ENCODE data around the gene PRM2.

DNA sequence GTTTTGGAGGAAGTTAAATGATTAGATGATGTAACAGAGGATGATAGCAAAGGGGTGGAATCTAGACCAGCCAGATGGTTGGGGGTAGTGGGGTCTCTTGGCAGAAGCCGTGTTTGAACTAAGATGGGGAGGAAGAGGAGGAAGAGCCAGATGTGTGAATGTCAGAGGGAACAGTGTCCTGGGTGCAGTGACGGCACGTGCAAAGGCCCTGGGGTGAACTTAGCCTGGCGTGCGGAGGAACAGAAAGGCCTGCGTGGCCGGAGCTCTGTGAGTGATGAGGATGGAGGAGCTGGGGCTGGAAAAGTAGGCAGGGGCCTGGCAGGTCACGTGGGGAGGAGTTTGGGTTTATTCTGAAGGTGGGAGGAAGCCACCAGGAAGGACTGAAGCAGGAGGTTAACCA, 42.5 kb upstream of the PRM2 start:
- TF ChIP-seq, protein P1, sequence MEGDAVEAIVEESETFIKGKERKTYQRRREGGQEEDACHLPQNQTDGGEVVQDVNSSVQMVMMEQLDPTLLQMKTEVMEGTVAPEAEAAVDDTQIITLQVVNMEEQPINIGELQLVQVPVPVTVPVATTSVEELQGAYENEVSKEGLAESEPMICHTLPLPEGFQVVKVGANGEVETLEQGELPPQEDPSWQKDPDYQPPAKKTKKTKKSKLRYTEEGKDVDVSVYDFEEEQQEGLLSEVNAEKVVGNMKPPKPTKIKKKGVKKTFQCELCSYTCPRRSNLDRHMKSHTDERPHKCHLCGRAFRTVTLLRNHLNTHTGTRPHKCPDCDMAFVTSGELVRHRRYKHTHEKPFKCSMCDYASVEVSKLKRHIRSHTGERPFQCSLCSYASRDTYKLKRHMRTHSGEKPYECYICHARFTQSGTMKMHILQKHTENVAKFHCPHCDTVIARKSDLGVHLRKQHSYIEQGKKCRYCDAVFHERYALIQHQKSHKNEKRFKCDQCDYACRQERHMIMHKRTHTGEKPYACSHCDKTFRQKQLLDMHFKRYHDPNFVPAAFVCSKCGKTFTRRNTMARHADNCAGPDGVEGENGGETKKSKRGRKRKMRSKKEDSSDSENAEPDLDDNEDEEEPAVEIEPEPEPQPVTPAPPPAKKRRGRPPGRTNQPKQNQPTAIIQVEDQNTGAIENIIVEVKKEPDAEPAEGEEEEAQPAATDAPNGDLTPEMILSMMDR (IDR thresholded peaks at IDR 0.05) = no peak
- TF ChIP-seq POLR2AphosphoS5 (IDR thresholded peaks at IDR 0.05) = no peak

Data from prostate gland (tissue), 2 donors.